Epithelial cell of prostate (primary cell): ENCODE measurements around the gene DIP2C.
"Not testable (repeated sequence)": the region's sequence is repeated elsewhere in the genome, so short reads cannot be mapped to it uniquely, and the experiment has no call there.

Experiments used
- DNase-seq: peaks from one replicate; pipeline ENCODE4 v3.0.0-alpha.2; 2011; ENCODE audit warnings: low read depth, low spot score
- H3K27ac ChIP-seq: fragments of 450-650 bp; 2 replicates; pipeline ENCODE4 v1.5.1; 2017; ENCODE audit warnings: mild to moderate bottlenecking

DIP2C gene

DNA sequence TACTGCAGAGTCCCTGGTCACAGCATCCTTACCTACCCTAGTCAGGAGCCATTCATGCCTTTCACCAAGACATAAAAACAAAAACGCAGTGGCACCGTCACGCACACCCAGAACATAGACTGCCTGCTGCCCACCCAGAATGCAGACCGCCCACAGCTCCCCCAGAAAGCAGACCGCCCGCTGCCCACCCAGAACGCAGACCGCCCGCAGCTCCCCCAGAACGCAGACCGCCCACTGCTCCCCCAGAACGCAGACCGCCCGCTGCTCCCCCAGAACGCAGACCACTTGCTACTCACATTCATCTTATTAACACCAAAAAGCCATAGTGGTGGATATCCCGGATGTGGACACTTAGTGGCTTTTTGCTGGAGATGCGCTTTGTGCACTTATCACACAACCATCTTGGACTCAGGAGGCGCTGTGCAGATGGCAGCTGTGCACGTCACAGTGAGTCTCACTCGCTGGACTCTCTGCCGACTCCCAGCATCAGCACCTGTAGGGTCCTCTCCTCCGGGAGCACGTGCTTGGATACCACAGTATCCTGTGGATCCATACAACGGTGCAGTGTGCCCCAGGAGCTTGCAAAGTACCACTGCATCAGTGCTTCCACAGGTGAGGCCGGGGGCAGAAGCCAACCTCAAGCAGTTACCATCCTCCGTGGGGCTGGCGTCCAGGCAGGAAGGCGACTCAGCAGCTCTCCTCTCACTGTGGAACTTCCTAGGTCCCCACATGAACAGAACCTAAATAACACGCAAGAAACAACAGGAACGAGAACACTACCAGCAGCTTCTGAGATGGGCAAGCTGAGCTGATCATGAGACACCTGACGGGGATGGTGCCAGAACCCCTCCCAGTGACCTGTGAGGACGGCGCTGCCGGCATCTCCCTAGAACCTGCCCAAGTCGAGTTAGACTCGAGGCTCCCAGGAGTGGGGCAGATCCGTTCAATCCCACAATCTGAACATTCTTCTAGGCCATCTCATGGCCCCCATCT, 161.0 kb downstream of the DIP2C start:
- DNase-seq: no peak
- H3K27ac ChIP-seq: no peak overlapping the region

DNA sequence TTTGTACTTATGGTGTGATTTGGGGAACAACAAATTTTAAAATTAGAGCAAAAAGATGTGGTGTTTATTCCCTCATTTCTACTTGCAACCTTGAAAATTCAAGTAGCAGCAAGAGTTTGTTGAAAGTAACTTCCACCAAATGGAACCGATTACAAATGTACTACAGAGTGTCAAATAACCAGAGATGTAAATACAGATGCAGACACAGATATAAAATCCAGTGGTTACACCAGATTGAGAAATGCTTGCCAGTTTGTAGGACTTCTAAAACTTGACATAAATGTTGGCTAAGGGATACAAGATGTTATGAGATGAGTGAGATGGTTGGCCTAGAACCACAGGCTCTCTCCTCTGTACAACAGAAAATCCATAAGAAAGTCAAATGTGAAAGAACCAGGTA, 162.1 kb downstream of the DIP2C start:
- no peak overlapping the region for H3K27ac ChIP-seq
- DNase-seq: no peak

DNA sequence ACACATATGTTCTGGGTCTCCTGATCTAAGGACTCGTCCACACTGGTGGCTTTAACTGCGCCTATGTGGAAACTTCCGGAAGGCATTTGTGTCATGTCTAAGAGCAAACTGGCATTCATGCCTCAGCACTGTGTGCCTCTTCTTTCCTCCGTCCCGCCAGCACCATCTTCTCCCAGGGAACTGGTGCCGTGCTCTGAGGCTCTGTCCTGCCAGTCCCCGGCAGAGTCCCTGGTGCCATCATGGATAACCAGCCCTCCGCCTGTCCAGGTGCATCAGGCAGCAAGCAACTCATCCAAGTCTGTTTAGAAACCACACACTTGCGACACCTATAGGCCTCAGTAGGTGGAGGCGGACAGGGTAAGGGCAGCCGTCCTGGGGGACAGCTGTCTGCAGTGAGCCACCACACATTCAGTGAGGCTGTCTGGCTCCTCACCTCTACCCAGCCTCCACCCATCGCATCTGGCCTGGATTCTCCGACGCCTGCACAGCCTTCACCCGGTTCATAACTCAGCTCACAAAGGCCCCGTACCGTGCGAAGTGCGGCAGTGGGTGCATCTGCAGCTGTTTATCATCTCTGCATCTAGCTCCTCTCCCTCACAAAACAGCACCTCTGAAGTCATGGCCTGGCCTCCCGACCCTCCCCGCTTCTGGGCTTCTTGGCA, 162.7 kb downstream of the DIP2C start:
- no peak overlapping the region for H3K27ac ChIP-seq
- DNase-seq: no peak

DNA sequence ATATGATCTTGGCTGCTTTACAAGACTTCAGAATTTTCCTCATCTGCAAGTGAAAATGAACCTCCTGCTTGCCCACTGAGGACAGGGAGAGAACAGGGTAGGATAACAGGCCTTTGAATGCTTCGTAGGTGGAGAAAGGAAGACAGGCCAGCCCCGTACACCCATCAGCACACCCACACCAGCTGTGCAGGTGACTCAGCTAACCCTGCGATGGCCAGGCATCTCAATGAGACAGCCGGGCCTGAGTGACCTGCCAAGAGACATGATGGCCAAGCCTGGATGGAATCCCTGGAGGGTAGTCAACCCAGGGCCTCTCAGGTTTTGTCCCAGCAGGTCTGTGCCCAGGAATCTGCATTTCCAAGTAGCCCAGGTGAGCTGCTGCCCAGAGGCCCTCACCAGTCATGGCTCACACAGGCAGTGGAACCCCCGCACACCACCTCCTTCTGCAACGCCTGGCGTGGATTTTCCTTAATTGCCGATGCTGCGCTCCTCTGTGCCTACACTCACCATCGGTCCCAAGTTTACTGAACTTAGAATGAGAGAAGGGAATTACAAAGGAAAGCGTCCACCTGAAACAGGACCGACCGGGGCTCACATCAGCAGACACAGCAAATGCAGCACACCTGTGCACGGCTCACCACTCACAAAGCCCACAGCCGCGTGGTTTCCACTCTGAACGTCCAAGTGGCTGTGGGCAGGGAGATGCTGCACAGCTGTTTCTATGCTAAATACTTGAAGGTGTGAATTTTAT, 163.7 kb downstream of the DIP2C start:
- no peak for DNase-seq
- no peak overlapping the region for H3K27ac ChIP-seq

DNA sequence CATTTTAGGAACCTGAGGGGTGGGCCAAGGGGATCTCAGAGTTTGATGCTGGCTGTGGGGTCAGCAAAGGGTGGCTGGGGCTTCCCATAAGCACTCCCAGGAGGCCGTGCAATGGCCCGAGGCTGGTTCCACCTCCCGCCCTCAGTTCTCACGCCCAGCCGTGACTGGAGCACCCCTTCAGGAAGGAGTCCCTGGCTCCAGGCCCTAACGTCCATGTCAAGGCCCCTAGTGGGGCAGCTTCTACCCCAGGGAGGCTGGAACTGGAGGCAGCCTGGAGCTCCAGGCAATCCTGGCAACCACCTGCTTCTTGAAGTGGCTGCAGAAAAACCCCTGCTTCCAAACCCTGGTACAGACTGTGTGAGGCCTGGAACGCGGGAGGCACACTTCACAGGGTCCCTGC, 165.5 kb downstream of the DIP2C start:
- DNase-seq: no peak
- H3K27ac ChIP-seq: no peak overlapping the region

DNA sequence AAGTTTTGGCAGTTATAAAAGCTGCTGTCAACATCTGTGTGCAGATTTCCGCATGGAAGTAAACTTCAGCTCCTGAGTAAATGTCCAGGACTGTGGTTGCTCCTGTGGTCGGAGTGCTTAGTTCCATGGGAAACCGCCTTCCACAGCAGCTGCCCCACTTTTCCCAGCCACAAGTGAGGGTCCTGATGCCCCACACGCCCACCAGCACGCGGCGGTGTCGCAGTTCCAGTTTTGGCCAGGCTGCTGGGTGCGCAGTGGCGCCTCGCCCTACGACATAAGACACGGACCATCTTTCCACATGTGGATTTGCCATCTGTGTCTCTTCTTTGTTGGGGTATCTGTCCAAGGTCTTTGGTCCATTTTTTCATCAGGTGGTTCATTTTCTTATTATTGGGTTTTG, 167.1 kb downstream of the DIP2C start:
- H3K27ac ChIP-seq: no peak overlapping the region
- no peak for DNase-seq

DNA sequence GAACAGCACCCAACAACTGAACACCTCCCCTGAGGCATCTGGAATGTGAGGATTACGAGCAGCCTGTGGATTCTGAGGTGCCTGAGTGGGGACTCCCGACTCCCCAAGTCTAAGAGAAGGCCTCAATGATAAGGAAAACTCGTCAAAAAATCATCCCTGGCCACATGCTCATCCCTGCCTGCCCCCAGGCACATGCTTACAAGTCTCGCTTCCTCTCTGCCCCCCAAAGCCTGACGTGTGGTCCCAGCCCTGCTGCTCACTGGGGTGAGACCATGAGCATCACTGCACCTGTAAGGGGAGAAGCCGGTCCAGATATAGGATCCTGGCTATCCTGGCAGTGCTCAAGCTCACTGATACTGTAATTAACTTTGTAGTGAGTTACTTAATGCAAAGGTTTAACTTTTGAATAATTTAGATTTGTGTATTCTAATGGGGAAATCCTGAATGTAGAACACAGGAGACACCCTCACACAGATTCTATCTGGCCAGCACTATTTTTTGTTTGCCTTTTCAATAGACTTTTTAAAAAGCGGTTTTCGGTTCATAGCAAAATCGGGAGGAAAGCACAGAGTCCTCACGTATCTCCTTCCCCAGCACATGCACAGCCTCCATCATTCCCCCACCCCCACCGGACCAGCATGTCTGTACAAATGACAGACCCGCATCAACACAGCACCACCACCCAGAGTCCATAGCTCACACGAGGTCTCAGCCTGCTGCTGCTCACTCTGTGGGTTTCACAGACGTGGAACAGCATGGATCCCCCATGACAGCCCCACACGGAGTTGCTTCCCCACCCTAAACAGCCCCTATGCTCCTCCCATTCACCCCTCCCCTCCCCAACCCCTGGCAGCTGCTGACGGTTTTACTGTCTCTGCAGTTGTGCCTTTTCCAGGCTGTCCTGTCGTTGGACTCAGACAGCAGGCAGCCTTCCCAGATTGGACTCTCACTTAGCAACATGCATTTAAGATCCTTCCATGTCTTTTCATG, 167.9 kb downstream of the DIP2C start:
- no peak for DNase-seq
- H3K27ac ChIP-seq: no peak overlapping the region

- no peak overlapping the region for H3K27ac ChIP-seq
- peak; percentile 50 for DNase-seq
These were observed 169.1 kb downstream of the DIP2C start for GRCh38 chr10:520402-520787.

DNA sequence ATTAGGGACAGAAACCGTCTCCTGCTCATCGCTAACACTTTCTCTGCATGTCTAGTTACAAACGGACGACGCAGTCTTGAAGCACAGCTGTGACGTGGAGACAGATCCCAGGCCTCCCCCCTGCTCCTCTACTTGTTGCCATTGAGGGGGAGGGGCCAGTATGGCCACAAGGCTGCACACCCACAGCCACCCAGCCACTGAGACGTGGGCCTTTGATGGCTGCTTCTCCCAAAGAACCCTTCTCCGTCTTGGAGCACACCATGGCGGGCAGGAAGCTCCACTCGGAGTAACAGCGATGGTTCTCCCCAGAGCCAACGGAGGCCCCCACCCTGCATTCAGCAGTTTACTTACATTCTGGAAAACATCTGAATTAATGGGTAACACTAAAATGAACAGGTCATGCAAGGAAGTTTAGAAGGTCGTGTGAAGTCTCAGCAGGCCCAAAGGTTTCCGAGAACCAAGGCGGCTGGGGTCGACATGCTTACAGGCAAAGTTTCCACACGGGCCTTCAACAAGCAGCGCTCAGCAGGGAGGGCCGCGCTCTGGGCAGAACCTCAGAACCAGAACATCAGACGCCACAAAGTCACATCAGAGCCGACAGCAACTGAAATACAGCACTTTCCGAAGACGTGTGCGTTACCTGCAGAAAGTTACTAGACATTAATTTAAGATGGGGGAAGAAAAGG, 169.6 kb downstream of the DIP2C start:
- H3K27ac ChIP-seq: no peak overlapping the region
- no peak for DNase-seq

- no peak for DNase-seq
These were observed 170.3 kb downstream of the DIP2C start for GRCh38 chr10:519055-519715.

GRCh38 chr10:517872-518475, 171.5 kb downstream of the DIP2C start:
- H3K27ac ChIP-seq: no peak overlapping the region
- no peak for DNase-seq

More at GRCh38 chr10:519055-519715, 170.3 kb downstream of the DIP2C start:
- no peak overlapping the region for H3K27ac ChIP-seq

DNA sequence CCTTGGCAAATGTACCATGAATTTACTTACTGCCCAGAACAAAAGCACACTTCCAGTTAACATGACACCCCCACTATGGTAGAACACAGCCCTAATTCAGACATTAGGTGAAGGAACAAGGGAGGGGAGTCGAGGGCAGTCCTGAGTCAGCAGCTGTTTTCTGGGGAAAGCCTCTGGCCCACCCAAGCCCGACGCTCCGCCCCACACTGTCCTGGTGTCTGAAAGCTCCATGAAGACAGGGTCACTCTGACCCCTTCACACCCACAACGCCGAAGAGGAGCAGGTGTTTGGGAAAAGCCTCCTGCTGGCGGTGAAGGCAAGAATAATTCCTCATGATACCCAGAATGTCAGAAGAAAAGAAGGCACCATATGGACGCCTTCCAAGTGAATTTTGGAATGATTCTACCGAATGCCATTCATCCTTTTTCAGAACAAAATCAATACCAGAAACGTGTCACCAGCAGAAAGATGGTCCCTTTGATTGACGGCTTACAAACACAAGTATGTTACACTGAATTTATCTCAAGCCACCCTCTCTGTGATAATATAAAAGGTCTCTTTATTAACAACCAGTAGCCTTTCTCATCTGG, 172.1 kb downstream of the DIP2C start:
- DNase-seq: no peak
- H3K27ac ChIP-seq: no peak overlapping the region

GRCh38 chr10:516764-517163, 172.7 kb downstream of the DIP2C start:
- no peak for DNase-seq
- H3K27ac ChIP-seq: no peak overlapping the region

DNA sequence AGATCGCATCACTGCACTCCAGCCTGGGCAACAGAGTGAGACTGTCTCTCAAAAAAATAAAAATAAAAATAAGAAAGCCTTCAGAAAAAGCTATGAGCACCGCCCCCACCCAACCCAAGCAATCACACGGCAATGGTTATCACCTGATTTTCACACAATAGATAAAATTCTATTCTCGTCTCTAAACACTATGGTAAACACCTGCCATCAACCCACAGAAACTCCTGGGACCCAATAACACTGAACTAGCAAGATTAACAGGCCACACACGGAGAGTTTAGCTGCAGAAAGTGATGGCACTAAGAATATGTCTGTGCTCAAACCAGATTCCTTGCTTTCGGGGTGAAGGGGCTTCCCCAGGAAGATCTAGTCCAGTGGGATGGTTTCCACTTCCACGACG, 173.8 kb downstream of the DIP2C start:
- no peak overlapping the region for H3K27ac ChIP-seq
- no peak for DNase-seq

DNA sequence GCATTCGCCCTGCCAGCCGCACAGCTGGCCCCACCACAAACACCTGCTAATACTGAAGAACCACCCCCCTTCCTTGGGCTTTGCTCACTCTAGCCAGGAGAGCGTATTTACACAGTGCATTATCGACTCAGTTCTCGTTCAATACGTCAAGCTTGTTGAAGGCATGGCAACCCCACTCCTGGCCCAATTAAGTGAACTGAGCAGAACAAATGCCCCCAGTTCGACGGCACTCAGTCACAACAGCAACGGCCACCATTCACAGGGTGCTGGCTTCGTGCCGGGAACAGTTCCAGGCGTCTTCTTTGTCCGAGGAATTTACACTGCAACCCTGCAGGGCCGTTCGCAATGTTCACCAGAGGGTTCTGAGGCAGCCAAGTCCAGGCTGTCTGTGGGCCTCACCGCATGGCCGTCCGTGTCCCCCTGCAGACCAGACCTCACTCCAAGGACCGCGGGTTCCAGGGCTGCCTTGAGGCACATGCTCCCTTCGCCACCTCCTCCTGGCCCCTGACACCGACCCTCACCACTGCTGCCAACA, 175.3 kb downstream of the DIP2C start:
- no peak for DNase-seq
- no peak overlapping the region for H3K27ac ChIP-seq

- H3K27ac ChIP-seq: no peak overlapping the region
- no peak for DNase-seq
These were observed 176.1 kb downstream of the DIP2C start for GRCh38 chr10:513393-513792.

GRCh38 chr10:512661-513060, 176.8 kb downstream of the DIP2C start:
- not testable (repeated sequence) for H3K27ac ChIP-seq, DNase-seq

DNA sequence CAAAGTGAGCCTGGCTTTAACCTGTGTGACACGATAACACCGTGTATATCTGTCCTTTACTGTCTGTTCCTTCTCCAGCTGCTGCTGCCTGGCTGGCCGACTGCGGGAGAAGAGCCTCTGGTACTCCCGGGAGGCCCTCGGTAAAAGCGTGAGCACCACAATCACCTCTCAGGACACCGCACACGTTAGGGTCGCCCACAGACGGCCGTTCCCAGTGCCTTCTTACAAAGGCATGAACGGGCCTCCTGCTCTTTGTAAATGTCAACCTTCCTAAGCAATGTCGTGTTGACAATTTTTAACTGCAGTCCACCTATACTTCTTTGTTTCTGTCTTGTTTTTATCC, 177.6 kb downstream of the DIP2C start:
- no peak overlapping the region for H3K27ac ChIP-seq
- no peak for DNase-seq
